SK-N-SH treated with all-trans-retinoic acid at 6 μM for 48 hours (cell line): ENCODE results near the gene RUFY4.

ENCODE experiments used
- CSDC2 ChIP-seq: fragments of 250-450 bp; sonication (Bioruptor Pico); IDR thresholded peaks from 2 replicates; pipeline ENCODE4 v1.5.0; 2020; ENCODE audit warnings: mild to moderate bottlenecking, moderate library complexity
- ISL1 ChIP-seq: fragments of 250-450 bp; sonication (Bioruptor Pico); IDR thresholded peaks from 2 replicates; pipeline ENCODE4 v2.1.2; 2022; ENCODE audit warnings: mild to moderate bottlenecking, moderate library complexity
- PATZ1 ChIP-seq: fragments of 250-450 bp; sonication (Bioruptor Pico); IDR thresholded peaks from 2 replicates; pipeline ENCODE4 v1.8.0; 2020; ENCODE audit warnings: mild to moderate bottlenecking, moderate library complexity, borderline replicate concordance
- PPARA ChIP-seq: fragments of 250-450 bp; sonication (Bioruptor Pico); IDR thresholded peaks from 2 replicates; pipeline ENCODE4 v1.5.0; 2020; ENCODE audit warnings: mild to moderate bottlenecking, borderline replicate concordance
- RARB ChIP-seq: fragments of 250-450 bp; sonication (Bioruptor Pico); IDR thresholded peaks from 2 replicates; pipeline ENCODE4 v1.8.0; 2021; ENCODE audit warnings: mild to moderate bottlenecking, moderate library complexity
- SNAI2 ChIP-seq: fragments of 250-450 bp; sonication (Bioruptor Pico); IDR thresholded peaks from 2 replicates; pipeline ENCODE4 v1.5.0; 2020; ENCODE audit warnings: mild to moderate bottlenecking, moderate library complexity
- TOX ChIP-seq: fragments of 250-450 bp; sonication (Bioruptor Pico); IDR thresholded peaks from 2 replicates; pipeline ENCODE4 v1.8.0; 2021; ENCODE audit warnings: mild to moderate bottlenecking, moderate library complexity, borderline replicate concordance
- ZFP3 ChIP-seq: fragments of 250-450 bp; sonication (Bioruptor Pico); IDR thresholded peaks from 2 replicates; pipeline ENCODE4 v1.5.0; 2020; ENCODE audit warnings: mild to moderate bottlenecking, moderate library complexity
- ZFP30 ChIP-seq: fragments of 450-650 bp; formaldehyde crosslinking; IDR thresholded peaks from 2 replicates; pipeline ENCODE4 v1.5.0; 2022; ENCODE audit warnings: mild to moderate bottlenecking, moderate library complexity
- ZNF8 ChIP-seq: fragments of 450-650 bp; formaldehyde crosslinking; IDR thresholded peaks from 2 replicates; pipeline ENCODE4 v1.5.0; 2020; ENCODE audit warnings: mild to moderate bottlenecking, moderate library complexity
- TF ChIP-seq, protein P1 (sequence below): fragments of 250-450 bp; sonication (Bioruptor Pico); IDR thresholded peaks from 2 replicates; pipeline ENCODE4 v1.5.1; 2020; ENCODE audit warnings: low read depth, mild to moderate bottlenecking, moderate library complexity

- TF ChIP-seq ZFP3 (CRISPR knock-in tag) (no peak), PATZ1 (no peak), ZFP30 (CRISPR knock-in tag) (no peak), ZNF8 (CRISPR knock-in tag) (no peak), CSDC2 (CRISPR knock-in tag) (no peak), PPARA (CRISPR knock-in tag) (no peak), ISL1 (CRISPR knock-in tag) (no peak), TOX (CRISPR knock-in tag) (no peak), SNAI2 (CRISPR knock-in tag) (no peak), RARB (no peak)
- TF ChIP-seq, protein P1, sequence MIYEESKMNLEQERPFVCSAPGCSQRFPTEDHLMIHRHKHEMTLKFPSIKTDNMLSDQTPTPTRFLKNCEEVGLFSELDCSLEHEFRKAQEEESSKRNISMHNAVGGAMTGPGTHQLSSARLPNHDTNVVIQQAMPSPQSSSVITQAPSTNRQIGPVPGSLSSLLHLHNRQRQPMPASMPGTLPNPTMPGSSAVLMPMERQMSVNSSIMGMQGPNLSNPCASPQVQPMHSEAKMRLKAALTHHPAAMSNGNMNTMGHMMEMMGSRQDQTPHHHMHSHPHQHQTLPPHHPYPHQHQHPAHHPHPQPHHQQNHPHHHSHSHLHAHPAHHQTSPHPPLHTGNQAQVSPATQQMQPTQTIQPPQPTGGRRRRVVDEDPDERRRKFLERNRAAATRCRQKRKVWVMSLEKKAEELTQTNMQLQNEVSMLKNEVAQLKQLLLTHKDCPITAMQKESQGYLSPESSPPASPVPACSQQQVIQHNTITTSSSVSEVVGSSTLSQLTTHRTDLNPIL, result no peak
These were observed 40.3 kb upstream of the RUFY4 start for GRCh38 chr2:218028562-218029348.
